ENCODE results near the gene MS4A1. TPM values are rescaled to one million over a fixed set of nuclear protein-coding genes. Genes with fewer than 3 reads are reported as not detected.

The MS4A1 gene
- total RNA-seq, 1 donor from 2014 or later, result not detected

- Histone ChIP-seq H3K27ac (no peak overlapping the region), H3K4me3 (no peak overlapping the region), H3K36me3 (no peaks in the 10 kb centered on the region), H3K27me3 (no peaks in the 10 kb centered on the region), H3K4me1 (no peaks in the 10 kb centered on the region), H3K9me3 (no peaks in the 10 kb centered on the region)
- intact Hi-C loops (cut with DNase I), result no loop called here
- no peak for DNase-seq (ENCODE audit: low spot score in 2 of 2)
- no peak for TF ChIP-seq CTCF (IDR thresholded peaks at IDR 0.05)
Measured at GRCh38 chr11:60513496-60514460, 58.1 kb downstream of the MS4A1 start.

- no peak for TF ChIP-seq CTCF (IDR thresholded peaks at IDR 0.05)
- intact Hi-C loops (cut with DNase I), result no loop called here
- Histone ChIP-seq H3K4me3 (no peak within 1 kb of the TSS), H3K27me3 (no peaks in the 10 kb centered on the region), H3K9me3 (no peaks in the 10 kb centered on the region), H3K27ac (no peak within 1 kb of the TSS), H3K4me1 (no peaks in the 10 kb centered on the region), H3K36me3 (no peaks in the 10 kb centered on the region)
- DNase-seq (ENCODE audit: low spot score in 2 of 2), result no peak
Measured at GRCh38 chr11:60515144-60515855, 59.7 kb downstream of the MS4A1 start, which contains the start of gene MS4A13. MS4A13 (plus strand) TSS chr11:60515392; CDS start chr11:60518084, 2,692 bp downstream.

Other genes with a start within 250 kb of the MS4A1 start
- 0.75 TPM for gene MS4A4E, start 212.7 kb upstream of the MS4A1 start, total RNA-seq
- 7.9 TPM for gene MS4A4A, start 175.2 kb upstream of the MS4A1 start, total RNA-seq
- not detected for gene MS4A6E, start 128.6 kb upstream of the MS4A1 start, total RNA-seq
- gene MS4A7, start 77.3 kb upstream of the MS4A1 start, total RNA-seq, result 114 TPM
- not detected for gene MS4A14, start 59.4 kb upstream of the MS4A1 start, total RNA-seq
- gene MS4A5, start 26.3 kb upstream of the MS4A1 start, total RNA-seq, result not detected
- not detected for gene MS4A12, start 36.9 kb downstream of the MS4A1 start, total RNA-seq
- not detected for gene MS4A13, start 59.5 kb downstream of the MS4A1 start, total RNA-seq
- gene MS4A8, start 243.8 kb downstream of the MS4A1 start, total RNA-seq, result not detected